ENCODE results near the gene GAGE2A.
"Not testable (repeated sequence)": the region's sequence is repeated elsewhere in the genome, so short reads cannot be mapped to it uniquely, and the experiment has no call there.

The GAGE2A gene

GRCh38 chrX:49589196-49589595, at the start of gene GAGE2A:
GAGE2A (plus strand) TSS chrX:49589496; CDS start chrX:49590651, 1,155 bp downstream.
- not testable (repeated sequence) for DNase-seq (ENCODE audit: insufficient read length, low spot score); FAIRE-seq

- DNase-seq (ENCODE audit: insufficient read length, low spot score); FAIRE-seq: not testable (repeated sequence)
Measured at GRCh38 chrX:49541433-49541832, 47.9 kb upstream of the GAGE2A start, which contains the start of gene GAGE12D. GAGE12D (plus strand) TSS chrX:49541733; CDS start chrX:49542888, 1,155 bp downstream.

DNA sequence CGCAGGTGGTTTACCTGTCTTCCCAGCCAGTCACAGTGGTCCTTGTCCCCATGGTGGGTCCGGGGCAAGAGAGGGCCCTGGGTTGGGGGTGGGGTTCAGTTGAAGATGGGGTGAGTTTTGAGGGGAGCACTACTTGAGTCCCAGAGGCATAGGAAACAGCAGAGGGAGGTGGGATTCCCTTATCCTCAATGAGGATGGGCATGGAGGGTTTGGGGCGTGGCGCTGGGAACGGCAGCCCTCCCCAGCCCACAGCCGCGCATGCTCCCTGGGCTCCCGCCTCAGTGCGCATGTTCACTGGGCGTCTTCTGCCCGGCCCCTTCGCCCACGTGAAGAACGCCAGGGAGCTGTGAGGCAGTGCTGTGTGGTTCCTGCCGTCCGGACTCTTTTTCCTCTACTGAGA, 38.3 kb upstream of the GAGE2A start, which contains the start of gene GAGE12E:
Gene GAGE12E, plus strand, starts transcription at position 301 of the 400 bp plus-strand sequence. CDS start 1,155 bp downstream, outside the sequence.
- DNase-seq (ENCODE audit: insufficient read length, low spot score); FAIRE-seq: not testable (repeated sequence)

DNA sequence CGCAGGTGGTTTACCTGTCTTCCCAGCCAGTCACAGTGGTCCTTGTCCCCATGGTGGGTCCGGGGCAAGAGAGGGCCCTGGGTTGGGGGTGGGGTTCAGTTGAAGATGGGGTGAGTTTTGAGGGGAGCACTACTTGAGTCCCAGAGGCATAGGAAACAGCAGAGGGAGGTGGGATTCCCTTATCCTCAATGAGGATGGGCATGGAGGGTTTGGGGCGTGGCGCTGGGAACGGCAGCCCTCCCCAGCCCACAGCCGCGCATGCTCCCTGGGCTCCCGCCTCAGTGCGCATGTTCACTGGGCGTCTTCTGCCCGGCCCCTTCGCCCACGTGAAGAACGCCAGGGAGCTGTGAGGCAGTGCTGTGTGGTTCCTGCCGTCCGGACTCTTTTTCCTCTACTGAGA, 28.8 kb upstream of the GAGE2A start, which contains the start of gene GAGE12F:
Gene GAGE12F, plus strand, starts transcription at position 301 of the 400 bp plus-strand sequence. CDS start 1,155 bp downstream, outside the sequence.
- not testable (repeated sequence) for DNase-seq (ENCODE audit: insufficient read length, low spot score); FAIRE-seq

DNA sequence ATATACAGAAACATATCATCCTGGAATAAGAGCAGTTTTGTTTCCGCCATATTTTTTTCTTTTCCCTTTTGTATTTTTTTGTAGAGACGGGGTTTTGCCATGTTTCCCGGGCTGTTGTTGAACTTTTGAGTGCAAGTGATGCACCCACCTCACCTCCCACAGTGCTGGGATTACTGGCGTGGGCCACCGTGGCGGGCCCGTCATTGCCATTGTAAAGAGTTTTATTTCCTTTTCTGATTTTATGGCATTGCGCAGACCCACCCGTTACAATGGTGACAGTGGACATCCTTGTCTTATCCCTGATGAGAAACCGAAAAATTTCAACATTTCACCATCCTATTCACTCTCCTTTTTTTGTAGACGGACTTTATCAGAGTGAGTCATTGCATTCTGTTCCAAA, 20.6 kb upstream of the GAGE2A start:
- FAIRE-seq; DNase-seq (ENCODE audit: insufficient read length, low spot score): not testable (repeated sequence)

DNA sequence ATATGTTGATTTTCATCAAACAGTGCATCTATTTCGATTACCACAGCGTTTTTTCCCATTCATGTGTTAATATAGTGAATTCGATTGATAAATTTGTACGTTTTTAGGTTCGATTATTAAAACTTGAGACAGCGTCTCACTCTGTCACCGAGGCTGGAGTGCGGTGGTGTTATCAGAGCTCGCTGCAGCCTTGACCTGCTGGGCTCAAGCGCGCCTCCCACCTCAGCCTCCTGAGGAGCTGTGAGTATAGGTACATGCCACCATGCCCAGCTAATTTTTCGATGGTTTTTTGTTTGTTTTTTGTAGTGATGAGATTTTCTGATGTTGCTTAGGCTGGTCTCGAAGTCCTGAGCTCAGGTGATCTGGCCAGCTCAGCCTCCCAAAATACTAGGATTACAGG, 20.1 kb upstream of the GAGE2A start:
- DNase-seq (ENCODE audit: insufficient read length, low spot score); FAIRE-seq: not testable (repeated sequence)

- not testable (repeated sequence) for FAIRE-seq; DNase-seq (ENCODE audit: insufficient read length, low spot score)
Measured at GRCh38 chrX:49570100-49570499, 19.2 kb upstream of the GAGE2A start, which contains the start of gene GAGE12G. GAGE12G (plus strand) TSS chrX:49570400; CDS start chrX:49571555, 1,155 bp downstream.

GRCh38 chrX:49579649-49580048, 9.6 kb upstream of the GAGE2A start, which contains the start of gene GAGE12H:
GAGE12H (plus strand) TSS chrX:49579949; CDS start chrX:49581104, 1,155 bp downstream.
- not testable (repeated sequence) for DNase-seq (ENCODE audit: insufficient read length, low spot score); FAIRE-seq

DNA sequence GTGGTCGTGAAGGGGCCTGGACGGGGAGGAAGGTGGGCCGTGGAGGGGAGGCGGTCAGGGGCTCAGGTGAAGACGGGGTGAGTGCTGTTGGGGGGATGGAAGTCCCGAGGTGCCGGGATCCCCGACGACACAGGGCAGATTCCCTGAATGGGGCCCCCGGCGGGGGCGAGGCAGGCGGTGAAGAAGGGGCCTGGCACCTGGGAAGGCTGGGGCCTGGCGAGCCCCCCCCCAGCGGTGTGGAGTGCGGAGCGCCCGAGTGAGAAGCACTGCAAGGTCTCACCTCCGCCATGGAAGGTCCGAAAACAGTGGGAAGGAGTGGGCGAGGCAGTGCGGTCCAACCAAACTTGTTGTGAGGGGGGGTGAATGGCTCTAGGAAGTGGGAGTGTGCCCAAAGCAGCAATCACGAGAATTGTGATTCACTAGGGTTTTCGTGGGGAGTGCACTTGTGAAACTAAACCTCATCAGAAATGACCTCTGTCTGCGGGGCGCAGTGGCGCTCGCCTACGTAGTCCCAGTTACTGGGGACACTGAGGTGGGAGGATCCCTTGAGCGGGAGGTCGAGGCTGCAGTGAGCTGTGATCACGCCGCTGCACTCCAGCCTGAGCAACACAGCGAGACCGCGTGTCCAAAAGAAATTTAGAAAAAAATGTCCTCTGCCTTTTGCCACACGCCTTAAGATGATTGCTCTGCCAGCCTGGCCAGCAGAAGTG, 628 bp downstream of the GAGE2A start:
- not testable (repeated sequence) for DNase-seq (ENCODE audit: insufficient read length, low spot score); FAIRE-seq

DNA sequence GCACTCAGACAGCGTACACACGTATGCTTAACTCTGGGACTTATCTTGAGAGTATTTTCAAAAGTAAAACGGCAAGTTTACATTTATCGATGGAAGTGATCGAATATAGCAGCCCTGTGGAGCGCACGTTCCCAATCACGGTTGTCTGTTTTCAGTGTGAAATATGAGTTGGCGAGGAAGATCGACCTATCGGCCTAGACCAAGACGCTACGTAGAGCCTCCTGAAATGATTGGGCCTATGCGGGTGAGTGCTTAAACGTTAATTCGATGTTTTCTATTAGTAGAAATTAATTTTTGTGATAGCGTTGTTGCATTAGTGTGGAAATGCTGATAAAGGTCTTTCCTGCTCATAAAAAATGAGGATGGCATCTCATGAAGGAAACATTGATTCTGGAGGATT, 1.2 kb downstream of the GAGE2A start:
- not testable (repeated sequence) for FAIRE-seq; DNase-seq (ENCODE audit: insufficient read length, low spot score)

GRCh38 chrX:49598720-49599119, 9.4 kb downstream of the GAGE2A start, which contains the start of gene GAGE1:
GAGE1 (plus strand) TSS chrX:49599020; CDS start chrX:49600175, 1,155 bp downstream.
- not testable (repeated sequence) for FAIRE-seq; DNase-seq (ENCODE audit: insufficient read length, low spot score)

GRCh38 chrX:49610718-49611310, 21.5 kb downstream of the GAGE2A start:
- DNase-seq (ENCODE audit: insufficient read length, low spot score) (no peak), FAIRE-seq (no peak)
- TF ChIP-seq POLR2A (IDR thresholded peaks at IDR 0.05; ENCODE audit: low read depth, low read length) = no peak

GRCh38 chrX:49618574-49618973, 29.3 kb downstream of the GAGE2A start:
- FAIRE-seq (no peak), DNase-seq (ENCODE audit: insufficient read length, low spot score) (no peak)
- no peak for TF ChIP-seq POLR2A (IDR thresholded peaks at IDR 0.05; ENCODE audit: low read depth, low read length)

- no peak for TF ChIP-seq POLR2A (IDR thresholded peaks at IDR 0.05; ENCODE audit: low read depth, low read length)
- FAIRE-seq (no peak), DNase-seq (ENCODE audit: insufficient read length, low spot score) (peak; percentile 1)
Measured at GRCh38 chrX:49627086-49627777, 37.9 kb downstream of the GAGE2A start.

Measured in H54 (cell line).